Measurements from ENCODE around the gene INSL4.

DNA sequence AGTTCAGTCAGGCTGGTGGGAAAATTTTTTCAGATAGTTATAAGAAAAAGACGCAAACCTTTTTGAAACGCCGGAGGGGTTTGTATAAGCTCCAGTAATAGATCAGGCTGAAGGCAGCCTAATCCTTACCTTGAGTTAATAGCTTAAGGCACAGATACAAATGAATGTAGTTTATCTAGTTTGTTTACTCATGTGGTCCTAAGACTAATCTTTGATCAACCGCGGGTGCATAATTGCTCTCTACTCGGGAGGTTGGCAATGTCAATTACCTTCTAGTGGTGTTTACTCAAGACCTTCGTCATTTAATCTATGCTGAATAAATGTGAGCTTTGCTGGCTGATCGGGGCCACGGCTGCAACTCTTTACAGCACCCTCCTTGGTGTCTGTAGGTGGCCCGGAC is 665 bp upstream of the INSL4 start:
- TF ChIP-seq GATA2 (IDR thresholded peaks at IDR 0.05; ENCODE audit: low read depth, low read length) (no peak), GATA3 (IDR thresholded peaks at IDR 0.05; ENCODE audit: low read depth, low read length) (no peak)
